Mammary epithelial cell (primary cell): ENCODE measurements around the gene TMEM121.

Experiments used
- EZH2 ChIP-seq: IDR thresholded peaks from 2 replicates; pipeline ENCODE4 v1.6.1; 2012; ENCODE audit warnings: low read length, inconsistent platforms, borderline replicate concordance
- TF ChIP-seq, protein P1 (sequence below), 2 donors: IDR thresholded peaks in 1 of 2; conservative IDR thresholded peaks in 1 of 2; 2 replicates each; pipeline ENCODE4 v1.5.1; 2011 to 2012; ENCODE audit warnings: inconsistent platforms in 2 of 2, low read length in 2 of 2, mild to moderate bottlenecking in 2 of 2, control low read depth in 1 of 2, low read depth in 1 of 2; ENCODE audit not compliant: insufficient read depth in 1 of 2; ENCODE audit errors: extremely low read depth in 1 of 2

DNA sequence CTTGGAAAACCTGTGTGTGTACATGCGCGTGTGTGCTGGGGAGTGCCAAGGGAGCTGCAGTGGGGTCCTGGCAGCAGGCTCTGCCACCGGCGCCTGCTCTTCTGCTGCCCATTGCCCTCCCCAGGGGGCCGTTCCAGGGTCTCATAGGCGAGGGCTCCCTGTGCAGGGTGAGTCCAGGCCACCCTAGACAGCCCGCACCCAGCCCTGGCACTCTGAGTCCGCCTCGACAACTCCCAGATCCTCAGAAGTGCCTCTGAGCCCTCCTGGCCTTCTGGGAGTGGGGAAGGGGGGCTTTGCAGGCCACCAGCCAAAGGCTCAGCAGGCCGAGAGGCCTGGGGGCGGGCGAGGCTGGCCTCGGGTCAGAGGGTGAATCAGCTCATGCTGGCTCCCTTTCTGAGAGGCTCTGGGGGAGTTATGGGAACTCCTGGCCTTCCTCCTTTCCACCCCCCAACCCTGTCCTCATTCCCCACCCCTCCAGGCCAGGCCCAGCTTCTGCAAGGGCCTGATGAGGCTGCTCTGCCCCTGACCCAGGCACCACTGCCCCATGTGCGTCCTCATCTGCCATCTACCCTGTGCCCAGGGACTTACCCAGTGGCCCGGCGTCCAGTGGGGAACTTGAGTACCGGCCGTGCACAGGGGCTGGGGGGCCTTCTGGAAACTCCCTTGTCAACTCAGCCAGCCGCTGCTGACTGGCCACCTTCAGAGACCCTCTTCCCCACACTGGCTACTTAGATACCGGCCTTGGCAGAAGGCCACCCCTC lies 37.4 kb upstream of the TMEM121 start:
- TF ChIP-seq, protein P1, sequence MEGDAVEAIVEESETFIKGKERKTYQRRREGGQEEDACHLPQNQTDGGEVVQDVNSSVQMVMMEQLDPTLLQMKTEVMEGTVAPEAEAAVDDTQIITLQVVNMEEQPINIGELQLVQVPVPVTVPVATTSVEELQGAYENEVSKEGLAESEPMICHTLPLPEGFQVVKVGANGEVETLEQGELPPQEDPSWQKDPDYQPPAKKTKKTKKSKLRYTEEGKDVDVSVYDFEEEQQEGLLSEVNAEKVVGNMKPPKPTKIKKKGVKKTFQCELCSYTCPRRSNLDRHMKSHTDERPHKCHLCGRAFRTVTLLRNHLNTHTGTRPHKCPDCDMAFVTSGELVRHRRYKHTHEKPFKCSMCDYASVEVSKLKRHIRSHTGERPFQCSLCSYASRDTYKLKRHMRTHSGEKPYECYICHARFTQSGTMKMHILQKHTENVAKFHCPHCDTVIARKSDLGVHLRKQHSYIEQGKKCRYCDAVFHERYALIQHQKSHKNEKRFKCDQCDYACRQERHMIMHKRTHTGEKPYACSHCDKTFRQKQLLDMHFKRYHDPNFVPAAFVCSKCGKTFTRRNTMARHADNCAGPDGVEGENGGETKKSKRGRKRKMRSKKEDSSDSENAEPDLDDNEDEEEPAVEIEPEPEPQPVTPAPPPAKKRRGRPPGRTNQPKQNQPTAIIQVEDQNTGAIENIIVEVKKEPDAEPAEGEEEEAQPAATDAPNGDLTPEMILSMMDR (conservative IDR thresholded peaks at IDR 0.05 in 1 of 2, IDR thresholded peaks at IDR 0.05 in 1 of 2; ENCODE audit: extremely low read depth in 1 of 2, insufficient read depth in 1 of 2, low read depth in 1 of 2, low read length in 2 of 2) = no peak
- no peak for TF ChIP-seq EZH2
